Skeletal muscle tissue (tissue), 4 donors: ENCODE measurements around the gene ALAS1. TPM values are rescaled to one million over a fixed set of nuclear protein-coding genes. Genes with fewer than 3 reads are reported as not detected.
A peak's percentile ranks its signal among the peaks of the same experiment; 100 is the strongest.

Source experiments
- H3K27ac ChIP-seq: one replicate; pipeline ENCODE4 v1.7.0; 2013; ENCODE audit warnings: mild to moderate bottlenecking, low read depth, low read length, inconsistent platforms
- H3K27me3 ChIP-seq, 3 donors: one replicate each; pipeline ENCODE4 v1.7.0; 2013; ENCODE audit warnings: low read length in 3 of 3; ENCODE audit not compliant: control insufficient read depth in 3 of 3, insufficient read depth in 3 of 3
- H3K36me3 ChIP-seq, 3 donors: one replicate each; pipeline ENCODE4 v1.7.0; 2013; ENCODE audit warnings: low read length in 3 of 3; ENCODE audit not compliant: control insufficient read depth in 3 of 3, insufficient read depth in 3 of 3
- H3K4me1 ChIP-seq, 3 donors: one replicate each; pipeline ENCODE4 v1.7.0; 2013; ENCODE audit warnings: low read length in 3 of 3, mild to moderate bottlenecking in 3 of 3; ENCODE audit not compliant: control insufficient read depth in 3 of 3, insufficient read depth in 3 of 3
- H3K4me3 ChIP-seq, 3 donors: one replicate each; pipeline ENCODE4 v1.7.0; 2013; ENCODE audit warnings: low read length in 3 of 3
- H3K9ac ChIP-seq, 3 donors: one replicate each; pipeline ENCODE4 v1.7.0; 2013; ENCODE audit warnings: low read length in 3 of 3, mild to moderate bottlenecking in 3 of 3, moderate library complexity in 2 of 3, low read depth in 1 of 3
- H3K9me3 ChIP-seq, 3 donors: one replicate each; pipeline ENCODE4 v1.7.0; 2013; ENCODE audit warnings: low read length in 3 of 3; ENCODE audit not compliant: control insufficient read depth in 3 of 3
- total RNA-seq: library from RNA; depleted of rRNA; stranded (reverse); fragments of >200 nt; gene quantifications from one replicate; pipeline ENCODE4 v1.2.3, GENCODE V29; 2014
- donor health status: Osteomylitis.

ALAS1 gene
- total RNA-seq, 1 donor from 2014 or later: 31.3 TPM

- Histone ChIP-seq H3K27ac (peak overlapping the region; percentile 99), H3K4me3 (peak overlapping the region; percentile 68 to 85 (median 79)), H3K9ac (peak overlapping the region; percentile 81 to 99 (median 98)), H3K36me3 (peaks cover 46 to 66% (median 54%) of the 10 kb centered on the region in 3 donors), H3K9me3 (no peaks in the 10 kb centered on the region), H3K27me3 (no peaks in the 10 kb centered on the region), H3K4me1 (peaks cover 46 to 66% (median 51%) of the 10 kb centered on the region in 3 donors)
These were observed 34.5 kb downstream of the ALAS1 start for GRCh38 chr3:52232279-52233107.

GRCh38 chr3:52233108-52233591 lies 35.2 kb downstream of the ALAS1 start:
- Histone ChIP-seq H3K36me3 (peaks cover 41 to 60% (median 47%) of the 10 kb centered on the region in 3 donors), H3K9ac (peak overlapping the region; percentile 81 to 99 (median 98)), H3K9me3 (no peaks in the 10 kb centered on the region), H3K4me3 (peak overlapping the region; percentile 68 to 85 (median 79)), H3K27ac (peak overlapping the region; percentile 99), H3K4me1 (peaks cover 53 to 72% (median 58%) of the 10 kb centered on the region in 3 donors), H3K27me3 (no peaks in the 10 kb centered on the region)

- Histone ChIP-seq H3K27me3 (no peaks in the 10 kb centered on the region), H3K9me3 (no peaks in the 10 kb centered on the region), H3K9ac (peak overlapping the region; percentile 97 to 99 (median 98)), H3K36me3 (peaks cover 32 to 52% (median 40%) of the 10 kb centered on the region in 3 donors), H3K4me1 (peaks cover 58 to 77% (median 63%) of the 10 kb centered on the region in 3 donors), H3K4me3 (peak overlapping the region; percentile 79 to 94 (median 81)), H3K27ac (peak overlapping the region; percentile 99)
These were observed 36.0 kb downstream of the ALAS1 start for GRCh38 chr3:52233968-52234367.

- Histone ChIP-seq H3K4me3 (peak overlapping the region; percentile 79 to 94 (median 81)), H3K9me3 (no peaks in the 10 kb centered on the region), H3K4me1 (peaks cover 60 to 84% (median 63%) of the 10 kb centered on the region in 3 donors), H3K27ac (peak overlapping the region; percentile 99), H3K36me3 (peaks cover 24 to 44% (median 32%) of the 10 kb centered on the region in 3 donors), H3K27me3 (no peaks in the 10 kb centered on the region), H3K9ac (peak overlapping the region; percentile 97 to 99 (median 98))
These were observed 36.8 kb downstream of the ALAS1 start for GRCh38 chr3:52234516-52235447.

- H3K4me1 ChIP-seq: peaks cover 64 to 86% (median 69%) of the 10 kb centered on the region in 3 donors
- peak overlapping the region; percentile 40 to 93 (median 70) for H3K9ac ChIP-seq
- H3K36me3 ChIP-seq: peaks cover 7 to 27% (median 15%) of the 10 kb centered on the region in 3 donors
- H3K27me3 ChIP-seq: no peaks in the 10 kb centered on the region
- H3K4me3 ChIP-seq: peak overlapping the region; percentile 15 to 97 (median 18)
- H3K27ac ChIP-seq: peak overlapping the region; percentile 99
- no peaks in the 10 kb centered on the region for H3K9me3 ChIP-seq
These were observed 38.5 kb downstream of the ALAS1 start for GRCh38 chr3:52236424-52236886.

GRCh38 chr3:52237006-52237656 lies 39.2 kb downstream of the ALAS1 start:
- peaks cover 58 to 79% (median 62%) of the 10 kb centered on the region in 3 donors for H3K4me1 ChIP-seq
- peak overlapping the region; percentile 82 to 99 (median 97) for H3K4me3 ChIP-seq
- H3K9me3 ChIP-seq: no peaks in the 10 kb centered on the region
- peaks cover 5 to 21% (median 13%) of the 10 kb centered on the region in 3 donors for H3K36me3 ChIP-seq
- peak overlapping the region; percentile 57 to 93 (median 70) for H3K9ac ChIP-seq
- peak overlapping the region; percentile 99 for H3K27ac ChIP-seq
- H3K27me3 ChIP-seq: no peaks in the 10 kb centered on the region

GRCh38 chr3:52237657-52238172 lies 39.8 kb downstream of the ALAS1 start:
- no peaks in the 10 kb centered on the region for H3K9me3 ChIP-seq
- peaks cover 2 to 15% (median 13%) of the 10 kb centered on the region in 3 donors for H3K36me3 ChIP-seq
- peak overlapping the region; percentile 82 to 99 (median 97) for H3K4me3 ChIP-seq
- H3K27ac ChIP-seq: peak overlapping the region; percentile 99
- H3K27me3 ChIP-seq: no peaks in the 10 kb centered on the region
- H3K9ac ChIP-seq: peak overlapping the region; percentile 68 to 93 (median 70)
- H3K4me1 ChIP-seq: peaks cover 54 to 73% (median 58%) of the 10 kb centered on the region in 3 donors

GRCh38 chr3:52238193-52238760 lies 40.3 kb downstream of the ALAS1 start:
- Histone ChIP-seq H3K27me3 (no peaks in the 10 kb centered on the region), H3K9me3 (no peaks in the 10 kb centered on the region), H3K4me3 (peak overlapping the region; percentile 82 to 99 (median 97)), H3K27ac (peak overlapping the region; percentile 99), H3K4me1 (peaks cover 48 to 68% (median 53%) of the 10 kb centered on the region in 3 donors), H3K9ac (peak overlapping the region; percentile 68 to 93 (median 70)), H3K36me3 (peaks cover 0 to 9% (median 8%) of the 10 kb centered on the region in 3 donors)
